Kidney (tissue), 14 donors: ENCODE data around the gene ITGA7. TPM values are rescaled to one million over a fixed set of nuclear protein-coding genes. Genes with fewer than 3 reads are reported as not detected.

Experiments
- DNase-seq, 5 donors: peaks; one replicate each; pipeline ENCODE4 v3.0.0-alpha.2; 2013 to 2020
- FAIRE-seq: peaks from 2 replicates; lab custom pipeline; 2012; peaks lifted over from hg19 to GRCh38; lab: Jason Lieb, UNC
- H3K27ac ChIP-seq, 2 donors: one replicate each; pipeline ENCODE4 v1.7.0; 2013; ENCODE audit warnings: low read depth in 2 of 2, low read length in 2 of 2, inconsistent platforms in 1 of 2
- H3K27me3 ChIP-seq: one replicate; pipeline ENCODE4 v1.7.1; 2013; ENCODE audit warnings: low read length, inconsistent platforms; ENCODE audit not compliant: control insufficient read depth, insufficient read depth
- H3K36me3 ChIP-seq, 3 donors: one replicate each; pipeline versions ENCODE4 v1.7.0 to v1.7.1; 2013; ENCODE audit warnings: low read length in 3 of 3, control low read depth in 1 of 3, inconsistent platforms in 1 of 3; ENCODE audit not compliant: insufficient read depth in 3 of 3, control insufficient read depth in 2 of 3
- H3K4me1 ChIP-seq, 3 donors: one replicate each; pipeline versions ENCODE4 v1.7.0 to v1.7.1; 2013; ENCODE audit warnings: low read length in 3 of 3, inconsistent platforms in 1 of 3, low read depth in 1 of 3; ENCODE audit not compliant: control insufficient read depth in 2 of 3, insufficient read depth in 2 of 3
- H3K4me3 ChIP-seq, 3 donors: one replicate each; pipeline versions ENCODE4 v1.7.0 to v1.8.1; 2013; ENCODE audit warnings: low read length in 3 of 3, control low read depth in 1 of 3, inconsistent platforms in 1 of 3
- H3K9ac ChIP-seq, 3 donors: one replicate each; pipeline versions ENCODE4 v1.7.0 to v1.7.1; 2013; ENCODE audit warnings: low read length in 3 of 3, control low read depth in 1 of 3, inconsistent platforms in 1 of 3
- H3K9me3 ChIP-seq, 3 donors: one replicate each; pipeline versions ENCODE4 v1.7.0 to v1.7.1; 2013; ENCODE audit warnings: low read length in 3 of 3, control low read depth in 1 of 3, inconsistent platforms in 1 of 3; ENCODE audit not compliant: control insufficient read depth in 2 of 3, insufficient read depth in 1 of 3
- CTCF ChIP-seq: IDR thresholded peaks from 3 replicates; pipeline ENCODE4 v1.5.1; 2012; ENCODE audit warnings: mild to moderate bottlenecking, moderate library complexity, borderline replicate concordance; ENCODE audit not compliant: insufficient read depth; ENCODE audit errors: extremely low read depth
- intact Hi-C: fragments of 100-400 bp; cut with DNase I; formaldehyde crosslinking; loops from one replicate; pipeline ENCODE4 v1.11.1; 2022
- polyA plus RNA-seq: library from polyadenylated mRNA; stranded (reverse); fragments of 350-450 nt; fragmentation: Illumina TruSeq; extraction: RNeasy Lipid Tissue Mini Kit (QIAGEN cat#74804); gene quantifications from one replicate; pipeline ENCODE4 v1.2.3, GENCODE V29; 2014; ENCODE audit warnings: low read depth, low replicate concordance; ENCODE audit not compliant: insufficient read depth
- total RNA-seq: library from RNA; stranded (reverse); fragmentation: NEBNext Ultra II Directional; extraction: Animal tissue kit (Norgen Biotek cat#: 25700); gene quantifications from one replicate; pipeline ENCODE4 v1.2.1, GENCODE V29; 2021
- donor health status: control.
- donor health status: control.
- donor health status: control.
- donor health status: control.
- donor health status: control.
- donor health status: DM: yes; HTN: yes; CAD: no.
- donor health status: Normal renal cell carcinoma (clear cell type).

Gene ITGA7
- total and polyA plus RNA-seq, 2 donors from 2014 or later: 26.2 to 66.3 TPM

DNA sequence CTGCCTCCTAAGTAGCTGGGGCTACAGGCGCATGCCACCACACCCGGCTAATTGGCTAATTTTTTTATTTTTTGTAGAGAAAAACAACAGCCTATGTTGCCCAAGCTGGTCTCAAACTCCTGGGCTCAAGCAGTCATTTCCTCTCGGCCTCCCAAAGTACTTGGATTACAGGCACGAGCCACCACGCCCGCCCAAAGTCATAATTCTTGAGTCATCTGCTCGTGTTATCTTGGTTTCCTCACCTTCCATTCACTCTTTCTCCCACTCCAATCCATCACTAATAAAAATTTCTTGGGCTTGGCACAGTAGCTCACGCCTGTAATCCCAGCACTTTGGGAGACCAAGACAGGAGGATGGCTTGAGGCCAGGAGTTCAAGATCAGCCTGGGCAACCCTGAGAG lies 32.0 kb downstream of the ITGA7 start:
- intact Hi-C loops: no loop called here
- H3K27me3 ChIP-seq: no peaks in the 10 kb centered on the region
- no peaks in the 10 kb centered on the region for H3K9me3 ChIP-seq
- H3K27ac ChIP-seq: no peak overlapping the region
- H3K4me3 ChIP-seq: no peak overlapping the region
- H3K4me1 ChIP-seq: no peaks in the 10 kb centered on the region
- H3K9ac ChIP-seq: no peak overlapping the region
- no peaks in the 10 kb centered on the region for H3K36me3 ChIP-seq
- FAIRE-seq (no peak), DNase-seq (peak in 1 of 5 donors; percentile 11)
- no peak for TF ChIP-seq CTCF

DNA sequence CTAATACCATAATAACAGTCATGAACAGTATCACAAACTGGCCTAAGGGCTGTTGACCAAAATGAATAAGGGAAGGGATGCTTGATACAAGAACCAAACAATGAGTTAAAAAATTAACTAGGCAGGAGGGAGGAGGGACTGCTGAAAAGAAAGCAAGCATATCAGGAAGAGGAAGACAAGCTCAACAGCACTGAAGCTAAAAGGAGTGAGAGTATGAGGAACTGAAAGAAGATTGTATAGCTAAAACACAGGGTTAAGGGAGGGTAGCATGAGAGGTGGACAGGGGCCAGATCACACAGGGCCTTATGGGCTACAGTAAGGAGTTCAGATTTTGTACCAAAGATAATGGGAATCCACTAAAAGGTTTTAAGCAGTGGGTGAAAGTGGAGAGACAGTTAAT lies 34.1 kb downstream of the ITGA7 start:
- no peak for FAIRE-seq
- no peaks in the 10 kb centered on the region for H3K27me3 ChIP-seq
- H3K27ac ChIP-seq: no peak overlapping the region
- H3K9ac ChIP-seq: no peak overlapping the region
- no peak for TF ChIP-seq CTCF
- H3K36me3 ChIP-seq: no peaks in the 10 kb centered on the region
- no peak overlapping the region for H3K4me3 ChIP-seq
- intact Hi-C loops: no loop called here
- H3K9me3 ChIP-seq: no peaks in the 10 kb centered on the region
- DNase-seq: peak in 1 of 5 donors; percentile 14
- H3K4me1 ChIP-seq: no peaks in the 10 kb centered on the region

DNA sequence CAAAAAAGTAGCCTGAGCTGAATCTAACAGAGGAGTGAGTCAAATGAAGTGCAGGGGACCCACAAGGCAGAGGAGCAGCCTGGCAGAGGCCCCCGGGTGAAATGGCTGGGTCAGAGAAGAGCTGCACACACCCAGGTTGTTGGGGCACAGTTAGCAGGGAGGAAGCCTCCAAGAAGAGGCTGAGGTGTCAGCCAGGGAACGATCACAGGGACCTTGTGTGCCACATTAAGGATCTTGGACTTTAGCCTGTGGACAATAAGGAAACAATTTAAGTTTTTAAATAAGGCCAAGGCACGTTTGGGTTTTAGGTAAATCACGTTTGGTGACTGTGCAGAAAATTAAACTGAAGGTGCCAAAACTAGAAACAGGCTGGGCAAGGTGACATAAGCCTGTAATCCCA lies 36.0 kb downstream of the ITGA7 start:
- Histone ChIP-seq H3K36me3 (no peaks in the 10 kb centered on the region), H3K9ac (no peak overlapping the region), H3K4me3 (no peak overlapping the region), H3K27me3 (no peaks in the 10 kb centered on the region), H3K9me3 (no peaks in the 10 kb centered on the region), H3K4me1 (no peaks in the 10 kb centered on the region), H3K27ac (no peak overlapping the region)
- TF ChIP-seq CTCF: no peak
- intact Hi-C loops: no loop called here
- no peak for DNase-seq
- no peak for FAIRE-seq

DNA sequence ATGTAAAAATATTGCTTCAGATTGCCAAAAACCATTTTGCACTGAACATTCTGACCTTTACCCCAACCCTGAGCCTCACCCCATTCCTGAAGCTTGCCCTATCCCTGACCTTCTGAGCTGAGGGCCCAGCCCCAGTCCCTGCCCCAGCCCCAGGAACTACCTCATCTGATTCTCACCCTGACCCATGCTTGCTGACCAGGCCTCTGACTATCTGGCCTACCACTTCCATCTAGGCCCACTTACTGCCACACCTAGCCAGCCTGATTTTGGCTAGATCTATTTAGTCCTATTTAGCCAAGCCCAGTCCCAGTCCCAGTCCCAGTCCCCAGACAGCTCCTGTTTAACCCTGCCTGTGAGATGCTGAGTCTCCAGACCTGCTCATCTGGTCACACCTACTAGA lies 37.4 kb downstream of the ITGA7 start:
- H3K4me1 ChIP-seq: no peaks in the 10 kb centered on the region
- TF ChIP-seq CTCF: no peak
- H3K4me3 ChIP-seq: no peak overlapping the region
- no peak for FAIRE-seq
- intact Hi-C loops: no loop called here
- no peaks in the 10 kb centered on the region for H3K36me3 ChIP-seq
- no peak for DNase-seq
- H3K9me3 ChIP-seq: no peaks in the 10 kb centered on the region
- H3K9ac ChIP-seq: no peak overlapping the region
- no peak overlapping the region for H3K27ac ChIP-seq
- H3K27me3 ChIP-seq: no peaks in the 10 kb centered on the region
